Keratinocyte (primary cell): ENCODE data around the gene ASCL2. TPM values are rescaled to one million over a fixed set of nuclear protein-coding genes. Genes with fewer than 3 reads are reported as not detected.

Experiments
- DNase-seq: peaks from one replicate; pipeline ENCODE4 v3.0.0-alpha.2; 2011; ENCODE audit warnings: low read depth, missing footprints, low spot score
- FAIRE-seq: peaks from 2 replicates; lab custom pipeline; 2011; peaks lifted over from hg19 to GRCh38; lab: Jason Lieb, UNC
- H2AFZ ChIP-seq: 2 replicates; pipeline ENCODE4 v1.6.0; 2012; ENCODE audit warnings: low read length, control low read depth, inconsistent platforms; ENCODE audit not compliant: control insufficient read depth
- H3K27ac ChIP-seq: 2 replicates; pipeline ENCODE4 v1.5.1; 2011; ENCODE audit warnings: low read length; ENCODE audit not compliant: control insufficient read depth, insufficient read depth
- H3K27me3 ChIP-seq: 3 replicates; pipeline ENCODE4 v1.6.0; 2011; ENCODE audit warnings: low read length; ENCODE audit not compliant: control insufficient read depth, insufficient read depth; ENCODE audit errors: extremely low read depth
- H3K36me3 ChIP-seq, 2 experiments: 2 replicates in 1 of 2; 3 replicates in 1 of 2; pipeline ENCODE4 v1.5.1; 2011; ENCODE audit warnings: low read length in 2 of 2, mild to moderate bottlenecking in 1 of 2; ENCODE audit not compliant: control insufficient read depth in 2 of 2, insufficient read depth in 2 of 2; ENCODE audit errors: extremely low read depth in 1 of 2
- H3K4me1 ChIP-seq: 3 replicates; pipeline ENCODE4 v1.5.1; 2011; ENCODE audit warnings: low read length; ENCODE audit not compliant: control insufficient read depth, insufficient read depth; ENCODE audit errors: extremely low read depth
- H3K4me2 ChIP-seq: 3 replicates; pipeline ENCODE4 v1.6.0; 2011; ENCODE audit warnings: low read depth, low read length; ENCODE audit not compliant: control insufficient read depth, insufficient read depth; ENCODE audit errors: extremely low read depth
- H3K4me3 ChIP-seq, 3 experiments: fragments of 200-600 bp in 1 of 3; sonication (generic) in 1 of 3; 2 replicates in 2 of 3; 3 replicates in 1 of 3; pipeline ENCODE4 v1.5.1; 2011 to 2016; ENCODE audit warnings: low read length in 3 of 3, mild to moderate bottlenecking in 3 of 3, control low read depth in 2 of 3, inconsistent platforms in 1 of 3, low read depth in 1 of 3, mixed read lengths in 1 of 3, mixed run types in 1 of 3, moderate library complexity in 1 of 3; ENCODE audit not compliant: control insufficient read depth in 2 of 3, insufficient read depth in 2 of 3; ENCODE audit errors: extremely low read depth in 1 of 3
- H3K79me2 ChIP-seq: 2 replicates; pipeline ENCODE4 v1.6.0; 2012; ENCODE audit warnings: low read length; ENCODE audit not compliant: control insufficient read depth, insufficient read depth
- H3K9ac ChIP-seq: 3 replicates; pipeline ENCODE4 v1.6.0; 2011; ENCODE audit warnings: low read length; ENCODE audit not compliant: control insufficient read depth, insufficient read depth; ENCODE audit errors: extremely low read depth
- H3K9me1 ChIP-seq: 3 replicates; pipeline ENCODE4 v1.6.0; 2011; ENCODE audit warnings: low read length; ENCODE audit not compliant: control insufficient read depth, insufficient read depth; ENCODE audit errors: extremely low read depth
- H3K9me3 ChIP-seq: 2 replicates; pipeline ENCODE4 v1.5.1; 2012; ENCODE audit warnings: low read depth, low read length; ENCODE audit not compliant: control insufficient read depth
- H4K20me1 ChIP-seq: 3 replicates; pipeline ENCODE4 v1.6.0; 2011; ENCODE audit warnings: low read length; ENCODE audit not compliant: control insufficient read depth, insufficient read depth; ENCODE audit errors: extremely low read depth
- EZH2 ChIP-seq: IDR thresholded peaks from one replicate; pipeline ENCODE4 v1.6.1; 2012; ENCODE audit warnings: inconsistent platforms, mild to moderate bottlenecking, low read length, moderate library complexity
- dilution Hi-C: fragments of 300-500 bp; cut with MboI; formaldehyde crosslinking; loops from one replicate; pipeline ENCODE4 v1.7.0; 2020; ENCODE audit warnings: low sequenced_read_pairs; ENCODE audit not compliant: extremely low pct_ligation_motif_present
- polyA plus RNA-seq, 5 experiments: library from polyadenylated mRNA; depleted of rRNA in 3 of 5; stranded (reverse) in 3 of 5; stranded (forward) in 1 of 5; unstranded in 1 of 5; fragments of >200 nt; gene quantifications; 1 replicate in 1 of 5; 2 replicates in 3 of 5; 3 replicates in 1 of 5; pipeline versions ENCODE4 v1.2.1 to v1.2.3, GENCODE V29; 2011 to 2012; ENCODE audit warnings: missing spikeins in 2 of 5, low read depth in 1 of 5, low replicate concordance in 1 of 5
- TF ChIP-seq, protein P1 (sequence below), 3 experiments: IDR thresholded peaks in 1 of 3; conservative IDR thresholded peaks in 1 of 3; optimal IDR thresholded peaks in 1 of 3; 2 replicates in 2 of 3; 3 replicates in 1 of 3; pipeline versions ENCODE3 to v1.5.1; 2011; ENCODE audit warnings: low read length in 3 of 3, mild to moderate bottlenecking in 3 of 3, moderate library complexity in 2 of 3, control low read depth in 1 of 3, inconsistent platforms in 1 of 3; ENCODE audit not compliant: insufficient read depth in 2 of 3; ENCODE audit errors: extremely low read depth in 1 of 3

The ASCL2 gene
- polyA plus RNA-seq, 1 donor (not counting 4 experiments of a cell fraction or from before 2014, with no cell fraction given), result 0.26 TPM

DNA sequence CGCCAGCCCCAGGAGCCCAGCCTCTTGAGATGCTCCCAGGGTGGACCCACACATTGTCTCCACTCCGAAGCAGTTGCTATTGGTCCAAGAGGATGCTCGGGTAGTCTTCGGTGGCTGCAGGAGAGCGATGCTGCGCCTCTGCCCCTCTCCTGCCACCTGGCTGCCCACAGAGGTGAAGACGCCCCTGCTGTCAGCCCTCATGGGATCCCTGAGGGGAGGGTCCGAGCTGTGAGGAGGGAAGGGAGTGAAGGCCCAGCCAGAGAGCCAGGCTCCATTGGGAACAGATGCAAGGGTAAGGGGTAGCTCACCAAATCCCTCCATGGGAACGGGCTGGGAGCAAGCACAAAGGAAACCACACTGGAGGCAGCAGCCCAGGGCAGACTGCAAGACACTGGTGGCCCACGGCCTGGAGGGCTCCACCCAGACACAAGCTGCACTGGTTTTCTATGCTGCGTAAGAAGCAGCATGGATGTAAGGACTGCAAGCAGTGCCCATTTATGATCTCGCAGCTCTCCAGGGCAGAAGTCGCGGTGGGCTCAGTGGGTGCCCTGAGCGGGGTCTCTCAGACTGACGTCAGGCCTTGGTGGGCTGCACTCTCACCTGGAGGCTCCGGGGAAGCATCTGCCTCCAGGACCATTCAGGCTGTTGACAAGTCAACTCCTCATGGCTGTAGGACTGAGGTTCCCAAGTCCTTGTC is 47.1 kb upstream of the ASCL2 start:
- Histone ChIP-seq H3K27me3 (no peaks in the 10 kb centered on the region), H3K9me3 (no peaks in the 10 kb centered on the region), H3K9me1 (no peaks in the 10 kb centered on the region), H4K20me1 (no peaks in the 10 kb centered on the region), H3K36me3 (no peaks in the 10 kb centered on the region), H3K4me3 (no peak overlapping the region), H3K4me2 (no peak overlapping the region), H2AFZ (no peak overlapping the region), H3K9ac (no peak overlapping the region), H3K79me2 (no peaks in the 10 kb centered on the region), H3K27ac (no peak overlapping the region), H3K4me1 (no peaks in the 10 kb centered on the region)
- dilution Hi-C loops, result no loop called here
- TF ChIP-seq, protein P1, sequence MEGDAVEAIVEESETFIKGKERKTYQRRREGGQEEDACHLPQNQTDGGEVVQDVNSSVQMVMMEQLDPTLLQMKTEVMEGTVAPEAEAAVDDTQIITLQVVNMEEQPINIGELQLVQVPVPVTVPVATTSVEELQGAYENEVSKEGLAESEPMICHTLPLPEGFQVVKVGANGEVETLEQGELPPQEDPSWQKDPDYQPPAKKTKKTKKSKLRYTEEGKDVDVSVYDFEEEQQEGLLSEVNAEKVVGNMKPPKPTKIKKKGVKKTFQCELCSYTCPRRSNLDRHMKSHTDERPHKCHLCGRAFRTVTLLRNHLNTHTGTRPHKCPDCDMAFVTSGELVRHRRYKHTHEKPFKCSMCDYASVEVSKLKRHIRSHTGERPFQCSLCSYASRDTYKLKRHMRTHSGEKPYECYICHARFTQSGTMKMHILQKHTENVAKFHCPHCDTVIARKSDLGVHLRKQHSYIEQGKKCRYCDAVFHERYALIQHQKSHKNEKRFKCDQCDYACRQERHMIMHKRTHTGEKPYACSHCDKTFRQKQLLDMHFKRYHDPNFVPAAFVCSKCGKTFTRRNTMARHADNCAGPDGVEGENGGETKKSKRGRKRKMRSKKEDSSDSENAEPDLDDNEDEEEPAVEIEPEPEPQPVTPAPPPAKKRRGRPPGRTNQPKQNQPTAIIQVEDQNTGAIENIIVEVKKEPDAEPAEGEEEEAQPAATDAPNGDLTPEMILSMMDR (optimal IDR thresholded peaks at IDR 0.05 in 1 of 3, IDR thresholded peaks at IDR 0.05 in 1 of 3, conservative IDR thresholded peaks at IDR 0.05 in 1 of 3; ENCODE audit: extremely low read depth in 1 of 3, insufficient read depth in 2 of 3, low read length in 3 of 3), result no peak
- no peak for TF ChIP-seq EZH2
- DNase-seq, result no peak
- no peak for FAIRE-seq

DNA sequence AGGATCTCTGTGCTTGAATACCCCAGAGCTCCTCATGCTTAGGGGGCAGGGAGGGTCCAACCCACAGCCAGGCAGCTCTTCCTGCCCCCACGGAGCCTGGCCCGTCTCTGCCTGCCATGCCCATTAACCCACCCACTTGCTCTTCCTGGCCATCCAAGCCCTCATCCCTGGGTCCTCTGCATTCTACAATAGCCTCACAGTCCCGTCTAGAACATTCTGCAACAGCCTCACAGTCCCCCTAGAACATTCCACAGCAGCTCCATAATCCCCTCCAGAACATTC is 46.5 kb upstream of the ASCL2 start:
- Histone ChIP-seq H3K36me3 (no peaks in the 10 kb centered on the region), H2AFZ (no peak overlapping the region), H3K9me1 (no peaks in the 10 kb centered on the region), H4K20me1 (no peaks in the 10 kb centered on the region), H3K79me2 (no peaks in the 10 kb centered on the region), H3K4me1 (no peaks in the 10 kb centered on the region), H3K4me3 (no peak overlapping the region), H3K9ac (no peak overlapping the region), H3K27ac (no peak overlapping the region), H3K27me3 (no peaks in the 10 kb centered on the region), H3K9me3 (no peaks in the 10 kb centered on the region), H3K4me2 (no peak overlapping the region)
- DNase-seq, result no peak
- FAIRE-seq, result no peak
- TF ChIP-seq, protein P1 (optimal IDR thresholded peaks at IDR 0.05 in 1 of 3, IDR thresholded peaks at IDR 0.05 in 1 of 3, conservative IDR thresholded peaks at IDR 0.05 in 1 of 3; ENCODE audit: extremely low read depth in 1 of 3, insufficient read depth in 2 of 3, low read length in 3 of 3), result no peak
- no peak for TF ChIP-seq EZH2
- dilution Hi-C loops, result no loop called here
